HG03097 (cell line): ENCODE data around the gene ARFGEF2.
A peak's percentile ranks its signal among the peaks of the same experiment; 100 is the strongest.
"Not testable (repeated sequence)": the region's sequence is repeated elsewhere in the genome, so short reads cannot be mapped to it uniquely, and the experiment has no call there.

Experiments
- ATAC-seq: cut with Tn5 transposase; IDR thresholded peaks from one replicate; pipeline ENCODE4 v1.9.1; 2021; ENCODE audit not compliant: unreplicated experiment, low FRiP score

Gene ARFGEF2

GRCh38 chr20:48921168-48921882, at the start of gene ARFGEF2:
Gene ARFGEF2, plus strand, starts transcription at chr20:48921711. Its CDS starts 179 bp downstream, at chr20:48921890.
- peak; percentile 87 for ATAC-seq

- no peak for ATAC-seq
These were observed 46.1 kb upstream of the ARFGEF2 start for GRCh38 chr20:48875233-48875913.

- no peak for ATAC-seq
These were observed 45.6 kb upstream of the ARFGEF2 start for GRCh38 chr20:48875914-48876240.

- ATAC-seq, result no peak
These were observed 44.2 kb upstream of the ARFGEF2 start for GRCh38 chr20:48877304-48877703.

- ATAC-seq, result no peak
These were observed 42.8 kb upstream of the ARFGEF2 start for GRCh38 chr20:48878534-48879248.

GRCh38 chr20:48879612-48880245, 41.8 kb upstream of the ARFGEF2 start:
- ATAC-seq, result no peak

- no peak for ATAC-seq
These were observed 41.2 kb upstream of the ARFGEF2 start for GRCh38 chr20:48880331-48880730.

GRCh38 chr20:48880981-48881657, 40.4 kb upstream of the ARFGEF2 start:
- no peak for ATAC-seq

- ATAC-seq, result no peak
These were observed 36.3 kb upstream of the ARFGEF2 start for GRCh38 chr20:48885237-48885636.

GRCh38 chr20:48886194-48886593, 35.3 kb upstream of the ARFGEF2 start:
- no peak for ATAC-seq

GRCh38 chr20:48886811-48887210, 34.7 kb upstream of the ARFGEF2 start:
- ATAC-seq, result no peak

GRCh38 chr20:48888517-48888916, 33.0 kb upstream of the ARFGEF2 start:
- not testable (repeated sequence) for ATAC-seq

- ATAC-seq, result no peak
These were observed 32.2 kb upstream of the ARFGEF2 start for GRCh38 chr20:48889140-48889790.

GRCh38 chr20:48891235-48892048, 30.1 kb upstream of the ARFGEF2 start:
- ATAC-seq, result no peak

GRCh38 chr20:48892049-48892470, 29.5 kb upstream of the ARFGEF2 start:
- ATAC-seq, result no peak

- no peak for ATAC-seq
These were observed 28.6 kb upstream of the ARFGEF2 start for GRCh38 chr20:48892891-48893290.

- no peak for ATAC-seq
These were observed 28.1 kb upstream of the ARFGEF2 start for GRCh38 chr20:48893374-48893773.

GRCh38 chr20:48897305-48898010, 24.1 kb upstream of the ARFGEF2 start:
- no peak for ATAC-seq

- ATAC-seq, result no peak
These were observed 23.3 kb upstream of the ARFGEF2 start for GRCh38 chr20:48898210-48898609.
